Fibroblast of the aortic adventitia (primary cell): Measurements from ENCODE around the gene RNPEPL1. TPM values are rescaled to one million over a fixed set of nuclear protein-coding genes. Genes with fewer than 3 reads are reported as not detected.

Source experiments
- DNase-seq: peaks from one replicate; pipeline ENCODE4 v3.0.0-alpha.2; 2010; ENCODE audit warnings: low read depth
- H3K4me3 ChIP-seq: 2 replicates; pipeline ENCODE4 v1.5.1; 2011; ENCODE audit warnings: low read depth, mild to moderate bottlenecking, control low read depth, low read length, moderate library complexity
- total RNA-seq: library from RNA; depleted of rRNA; stranded (reverse); fragments of >200 nt; gene quantifications from 2 replicates; pipeline ENCODE4 v1.2.3, GENCODE V29; 2012; ENCODE audit warnings: low replicate concordance
- TF ChIP-seq, protein P1 (sequence below): IDR thresholded peaks from 2 replicates; pipeline ENCODE4 v1.5.1; 2011; ENCODE audit warnings: mild to moderate bottlenecking, low read length, control low read depth, inconsistent platforms; ENCODE audit not compliant: insufficient read depth

Gene RNPEPL1
- total RNA-seq, 1 donor, result 12.7 TPM

DNA sequence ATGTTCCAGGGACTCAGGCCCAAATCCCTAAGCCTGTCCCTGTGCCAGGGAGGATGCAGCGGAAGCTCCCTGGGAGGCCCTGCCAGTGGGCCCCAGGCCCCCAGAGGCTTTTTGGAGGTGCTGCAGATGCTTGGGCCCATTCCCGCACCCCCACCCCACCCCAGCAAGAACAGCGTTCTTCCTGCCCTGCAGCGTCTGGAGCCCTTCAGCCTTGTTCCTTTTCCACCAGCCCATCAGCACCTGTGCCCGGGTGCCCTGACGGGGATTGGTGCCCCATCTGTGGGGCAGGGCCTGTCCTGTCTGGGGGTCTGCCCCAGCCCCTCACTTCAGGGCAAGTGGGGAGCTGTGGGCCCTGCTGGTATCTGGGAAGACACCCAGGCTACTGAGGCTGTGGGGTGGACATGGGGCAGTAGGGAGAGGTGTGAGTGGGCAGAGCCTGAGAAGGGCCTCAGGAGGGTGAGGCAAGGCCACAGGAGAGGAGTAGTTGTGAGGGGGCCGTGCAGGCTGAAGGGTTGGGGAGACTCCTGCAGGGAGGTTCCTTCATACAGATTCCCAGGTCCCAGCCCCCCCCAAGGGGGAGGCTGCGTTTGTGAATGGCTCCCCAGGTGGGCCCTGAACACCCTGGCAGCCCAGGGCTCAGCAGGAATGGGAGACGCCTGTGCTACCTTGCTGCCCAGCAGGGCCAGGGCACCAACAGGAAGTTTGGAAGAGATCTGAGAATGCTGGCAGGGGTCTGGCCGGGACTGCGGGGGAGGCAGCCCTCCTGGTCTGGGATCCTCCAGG, 2.4 kb downstream of the RNPEPL1 start:
- no peak overlapping the region for H3K4me3 ChIP-seq
- TF ChIP-seq, protein P1, sequence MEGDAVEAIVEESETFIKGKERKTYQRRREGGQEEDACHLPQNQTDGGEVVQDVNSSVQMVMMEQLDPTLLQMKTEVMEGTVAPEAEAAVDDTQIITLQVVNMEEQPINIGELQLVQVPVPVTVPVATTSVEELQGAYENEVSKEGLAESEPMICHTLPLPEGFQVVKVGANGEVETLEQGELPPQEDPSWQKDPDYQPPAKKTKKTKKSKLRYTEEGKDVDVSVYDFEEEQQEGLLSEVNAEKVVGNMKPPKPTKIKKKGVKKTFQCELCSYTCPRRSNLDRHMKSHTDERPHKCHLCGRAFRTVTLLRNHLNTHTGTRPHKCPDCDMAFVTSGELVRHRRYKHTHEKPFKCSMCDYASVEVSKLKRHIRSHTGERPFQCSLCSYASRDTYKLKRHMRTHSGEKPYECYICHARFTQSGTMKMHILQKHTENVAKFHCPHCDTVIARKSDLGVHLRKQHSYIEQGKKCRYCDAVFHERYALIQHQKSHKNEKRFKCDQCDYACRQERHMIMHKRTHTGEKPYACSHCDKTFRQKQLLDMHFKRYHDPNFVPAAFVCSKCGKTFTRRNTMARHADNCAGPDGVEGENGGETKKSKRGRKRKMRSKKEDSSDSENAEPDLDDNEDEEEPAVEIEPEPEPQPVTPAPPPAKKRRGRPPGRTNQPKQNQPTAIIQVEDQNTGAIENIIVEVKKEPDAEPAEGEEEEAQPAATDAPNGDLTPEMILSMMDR, result no peak
- no peak for DNase-seq

DNA sequence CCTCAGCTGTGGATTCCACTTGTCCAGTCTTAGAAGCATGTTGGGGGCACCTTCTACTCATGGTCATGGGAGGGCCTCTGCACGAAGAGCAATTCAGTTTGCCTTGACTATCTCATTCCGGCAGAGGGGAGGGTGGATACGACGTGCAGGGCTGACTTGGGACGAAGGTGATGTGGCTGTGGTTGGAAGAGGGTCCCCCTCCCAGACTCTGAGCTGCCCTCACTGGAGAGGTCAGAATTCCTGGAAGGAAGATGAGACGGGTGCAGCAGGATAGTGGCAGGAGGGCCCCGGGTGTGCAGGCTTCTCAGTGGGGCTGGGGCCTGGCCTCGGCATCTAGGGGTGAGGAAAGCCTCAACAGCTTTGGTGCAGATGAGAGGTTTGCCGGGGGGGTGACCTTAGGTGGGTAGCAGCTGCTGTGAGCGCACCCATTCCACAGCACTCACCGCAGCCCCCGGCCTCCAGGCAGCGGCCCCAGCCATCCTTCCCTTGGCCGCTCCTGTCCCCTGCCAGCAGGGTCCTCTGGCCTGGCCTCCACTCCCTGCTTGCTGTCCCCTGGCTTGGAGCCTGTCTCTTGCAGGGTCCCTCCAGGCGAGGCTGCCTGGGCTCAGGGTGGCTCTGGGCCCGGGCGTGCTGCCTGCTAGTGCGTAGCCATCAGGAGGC, 3.2 kb downstream of the RNPEPL1 start:
- DNase-seq, result no peak

DNA sequence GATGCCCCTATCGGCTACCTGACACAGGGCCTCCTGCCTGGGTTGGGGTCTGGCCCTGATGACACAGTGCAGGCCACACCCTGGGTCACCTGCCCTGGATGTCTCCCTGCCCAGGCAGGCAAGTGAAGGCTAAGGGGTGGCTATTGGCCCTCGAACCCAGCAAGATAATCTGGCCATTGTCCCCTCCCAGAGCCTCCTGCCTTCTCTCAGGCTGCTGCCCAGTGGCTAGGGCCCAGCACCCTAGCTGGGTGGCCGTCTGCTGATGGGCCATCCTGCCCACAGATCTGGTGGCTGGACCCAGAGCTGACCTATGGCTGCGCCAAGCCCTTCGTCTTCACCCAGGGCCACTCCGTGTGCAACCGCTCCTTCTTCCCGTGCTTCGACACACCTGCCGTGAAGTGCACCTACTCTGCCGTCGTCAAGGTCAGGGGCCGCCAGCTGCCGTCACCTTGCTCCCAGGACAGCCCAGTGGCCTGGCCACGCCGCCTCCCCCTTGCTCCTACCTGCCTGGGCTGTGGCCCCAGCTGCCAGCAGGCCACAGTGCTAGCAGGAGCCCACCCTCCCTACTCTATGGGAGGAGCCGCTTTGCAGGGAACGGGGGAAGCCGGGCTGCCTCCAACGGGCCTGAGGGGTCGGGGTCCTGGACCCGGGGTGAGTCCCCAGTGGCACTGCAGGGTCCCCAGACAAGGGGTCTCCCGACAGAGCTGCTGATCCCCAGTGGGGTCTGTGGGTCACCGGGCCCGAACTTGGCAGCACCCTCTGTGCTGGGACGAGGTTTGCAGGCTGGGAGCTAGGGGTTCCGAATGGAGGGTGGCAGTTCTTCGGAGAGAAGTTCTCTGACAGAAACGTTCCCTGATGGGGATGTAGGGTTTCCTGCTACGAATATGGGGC, 4.1 kb downstream of the RNPEPL1 start:
- DNase-seq, result no peak
- TF ChIP-seq, protein P1, result no peak
- no peak overlapping the region for H3K4me3 ChIP-seq

More for the DNA sequence above, 3.2 kb downstream of the RNPEPL1 start:
- no peak overlapping the region for H3K4me3 ChIP-seq
- TF ChIP-seq, protein P1, result no peak

DNA sequence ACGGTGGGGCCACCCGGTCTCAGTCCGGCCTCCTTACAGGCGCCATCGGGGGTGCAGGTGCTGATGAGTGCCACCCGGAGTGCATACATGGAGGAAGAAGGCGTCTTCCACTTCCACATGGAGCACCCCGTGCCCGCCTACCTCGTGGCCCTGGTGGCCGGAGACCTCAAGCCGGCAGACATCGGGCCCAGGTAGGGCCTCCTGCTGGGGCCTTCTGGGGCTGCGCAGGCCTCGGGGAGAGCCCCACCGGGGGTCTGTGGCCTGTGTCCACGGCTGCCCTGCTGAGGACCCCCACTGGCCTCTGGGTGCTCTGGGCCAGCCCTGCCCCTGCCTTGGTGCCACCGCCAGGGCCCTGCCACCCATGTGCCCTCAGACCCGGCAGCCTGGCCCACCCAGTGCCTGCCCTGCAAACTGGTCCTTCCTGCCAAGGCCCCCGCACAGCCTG, 4.8 kb downstream of the RNPEPL1 start:
- no peak overlapping the region for H3K4me3 ChIP-seq
- no peak for DNase-seq
- TF ChIP-seq, protein P1, result no peak

DNA sequence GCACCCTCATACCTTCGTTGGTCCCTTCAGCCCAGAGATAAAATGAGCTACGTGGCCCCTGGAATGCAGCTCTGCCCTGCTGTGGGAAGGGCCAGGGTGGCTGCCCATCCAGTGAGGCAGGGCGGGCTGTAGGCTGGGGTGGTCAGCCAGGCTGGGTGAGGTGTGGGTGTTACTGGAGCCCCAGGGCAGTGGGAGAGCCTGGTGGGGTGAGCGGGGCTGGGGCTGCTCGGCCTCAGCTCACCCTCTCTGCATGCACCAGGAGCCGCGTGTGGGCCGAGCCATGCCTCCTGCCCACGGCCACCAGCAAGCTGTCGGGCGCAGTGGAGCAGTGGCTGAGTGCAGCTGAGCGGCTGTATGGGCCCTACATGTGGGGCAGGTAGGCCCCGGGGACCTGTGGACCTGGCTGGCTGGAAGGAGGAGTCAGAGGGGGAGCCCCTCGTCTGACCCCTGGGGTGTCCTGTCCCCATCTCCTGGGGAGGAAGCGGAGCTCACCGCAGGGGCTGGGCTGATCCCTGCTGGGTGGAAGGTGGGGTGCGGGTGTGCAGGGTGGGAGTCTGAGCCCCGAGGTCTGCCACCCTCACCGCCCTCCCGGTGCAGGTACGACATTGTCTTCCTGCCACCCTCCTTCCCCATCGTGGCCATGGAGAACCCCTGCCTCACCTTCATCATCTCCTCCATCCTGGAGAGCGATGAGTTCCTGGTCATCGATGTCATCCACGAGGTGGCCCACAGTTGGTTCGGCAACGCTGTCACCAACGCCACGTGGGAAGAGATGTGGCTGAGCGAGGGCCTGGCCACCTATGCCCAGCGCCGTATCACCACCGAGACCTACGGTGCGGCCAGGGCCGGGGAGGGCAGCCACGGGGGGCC, 5.5 kb downstream of the RNPEPL1 start:
- DNase-seq, result no peak
- no peak overlapping the region for H3K4me3 ChIP-seq
- TF ChIP-seq, protein P1, result no peak
